H1 (cell line): ENCODE measurements around the gene RBM4B. TPM values are rescaled to one million over a fixed set of nuclear protein-coding genes. Genes with fewer than 3 reads are reported as not detected.

Experiments
- EGR1 ChIP-seq: IDR thresholded peaks from 2 replicates; pipeline ENCODE4 v1.6.1; 2011; ENCODE audit warnings: low read depth, low read length, borderline replicate concordance
- POLR2AphosphoS5 ChIP-seq: IDR thresholded peaks from 2 replicates; pipeline ENCODE4 v1.6.1; 2011; ENCODE audit warnings: low read depth, low read length
- SP2 ChIP-seq: IDR thresholded peaks from 2 replicates; pipeline ENCODE4 v1.6.1; 2012; ENCODE audit warnings: mild to moderate bottlenecking, low read length, inconsistent platforms
- polyA plus RNA-seq, 7 experiments: library from polyadenylated mRNA; depleted of rRNA in 3 of 7; stranded (reverse) in 5 of 7; unstranded in 2 of 7; fragments of >200 nt in 5 of 7; fragments of 200-250 nt in 2 of 7; gene quantifications; 1 replicate in 5 of 7; 2 replicates in 1 of 7; 4 replicates in 1 of 7; pipeline versions ENCODE4 v1.2.1 to v1.2.3, GENCODE V29; 2011 to 2013; ENCODE audit warnings: missing spikeins in 2 of 7, mixed read lengths in 2 of 7
- total RNA-seq: library from RNA; stranded (reverse); fragmentation: NEBNext Ultra II Directional; extraction: Animal tissue kit (Norgen Biotek cat#: 25700); gene quantifications from 2 replicates; pipeline ENCODE4 v1.2.1, GENCODE V29; 2021
- TF ChIP-seq, protein P1 (sequence below): IDR thresholded peaks from 2 replicates; pipeline ENCODE4 v1.6.1; 2012; ENCODE audit warnings: low read length, inconsistent platforms

Gene RBM4B
- total and polyA plus RNA-seq, 2 of the 8 experiments (the other 6 are each of a cell fraction or from before 2014, with no cell fraction given), result 27.5 to 30.5 TPM

DNA sequence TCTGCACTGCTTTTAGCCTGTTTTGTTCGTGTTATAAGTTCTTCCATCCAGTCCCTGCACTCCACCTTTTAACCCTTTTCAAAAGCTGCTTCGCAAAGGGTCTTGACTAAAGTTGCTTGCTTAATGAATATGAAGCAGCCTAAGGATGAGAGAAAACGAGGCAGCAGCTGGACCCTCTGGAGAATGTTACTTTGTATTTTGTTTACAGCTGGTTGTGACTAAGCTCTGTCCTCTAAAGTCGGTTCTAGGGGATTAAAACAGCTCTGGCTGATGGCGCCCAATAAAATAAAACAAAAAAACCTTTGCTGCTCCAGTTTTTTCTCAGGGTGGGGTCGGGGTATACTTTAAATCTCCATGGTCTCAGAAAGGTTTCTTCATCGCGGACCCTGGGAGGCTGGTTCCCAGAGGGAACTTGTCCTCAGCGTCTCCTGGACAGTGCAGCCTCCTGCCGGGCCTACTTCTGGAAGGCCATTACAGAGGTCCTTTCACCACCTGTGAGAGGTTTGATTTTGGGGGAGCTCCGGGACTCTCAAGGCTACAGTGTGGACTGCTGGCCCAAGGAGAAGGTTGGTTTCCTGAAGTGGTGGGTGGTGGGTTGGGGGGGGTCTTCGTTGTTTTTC lies 40.0 kb downstream of the RBM4B start (continued):
- TF ChIP-seq, protein P1, sequence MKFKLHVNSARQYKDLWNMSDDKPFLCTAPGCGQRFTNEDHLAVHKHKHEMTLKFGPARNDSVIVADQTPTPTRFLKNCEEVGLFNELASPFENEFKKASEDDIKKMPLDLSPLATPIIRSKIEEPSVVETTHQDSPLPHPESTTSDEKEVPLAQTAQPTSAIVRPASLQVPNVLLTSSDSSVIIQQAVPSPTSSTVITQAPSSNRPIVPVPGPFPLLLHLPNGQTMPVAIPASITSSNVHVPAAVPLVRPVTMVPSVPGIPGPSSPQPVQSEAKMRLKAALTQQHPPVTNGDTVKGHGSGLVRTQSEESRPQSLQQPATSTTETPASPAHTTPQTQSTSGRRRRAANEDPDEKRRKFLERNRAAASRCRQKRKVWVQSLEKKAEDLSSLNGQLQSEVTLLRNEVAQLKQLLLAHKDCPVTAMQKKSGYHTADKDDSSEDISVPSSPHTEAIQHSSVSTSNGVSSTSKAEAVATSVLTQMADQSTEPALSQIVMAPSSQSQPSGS, result no peak
- TF ChIP-seq SP2, result no peak
- TF ChIP-seq EGR1, result no peak
- TF ChIP-seq POLR2AphosphoS5, result no peak
